ENCODE data around the gene KIT.

Gene KIT

DNA sequence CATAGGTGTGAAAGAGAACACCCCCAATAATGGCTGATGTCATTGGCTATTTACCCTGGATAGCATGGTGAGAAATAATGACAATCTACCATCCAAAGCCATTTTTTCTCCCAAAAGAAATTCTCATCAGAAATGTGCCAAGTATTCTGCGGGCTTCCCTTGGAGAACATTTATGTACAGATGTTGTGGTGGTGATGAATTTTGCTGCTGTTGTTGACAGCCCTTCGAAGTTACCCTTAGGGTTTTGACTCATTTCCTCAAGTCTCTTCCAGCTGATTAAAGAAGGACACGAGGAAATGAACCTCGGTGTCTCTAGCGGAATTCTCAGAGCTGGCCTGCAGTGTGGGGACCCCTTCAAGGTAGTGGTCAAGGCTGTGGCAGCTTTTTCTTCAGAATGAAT, 3.4 kb downstream of the KIT start:
- peak in 1 of 2 donors; percentile 9 for DNase-seq

DNA sequence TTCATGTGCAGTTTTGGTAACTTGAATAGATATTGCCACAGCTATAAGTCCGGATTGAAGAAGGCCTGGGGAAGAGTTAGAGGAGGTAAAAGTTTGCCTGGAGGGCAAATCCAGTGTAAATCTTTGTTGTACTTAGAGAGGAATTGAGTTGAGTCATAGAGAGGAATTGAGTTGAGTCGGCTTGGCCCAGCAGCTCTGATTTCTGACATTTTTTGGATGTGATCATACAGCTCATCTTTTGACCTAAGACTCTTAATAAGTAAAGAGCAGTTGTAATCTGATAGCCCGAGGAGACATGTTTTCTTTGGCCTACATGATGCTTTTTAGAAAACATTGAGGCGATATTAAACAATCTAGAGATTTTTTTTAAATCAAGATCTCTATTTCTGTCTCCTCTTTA, 3.9 kb downstream of the KIT start:
- no peak for DNase-seq

DNA sequence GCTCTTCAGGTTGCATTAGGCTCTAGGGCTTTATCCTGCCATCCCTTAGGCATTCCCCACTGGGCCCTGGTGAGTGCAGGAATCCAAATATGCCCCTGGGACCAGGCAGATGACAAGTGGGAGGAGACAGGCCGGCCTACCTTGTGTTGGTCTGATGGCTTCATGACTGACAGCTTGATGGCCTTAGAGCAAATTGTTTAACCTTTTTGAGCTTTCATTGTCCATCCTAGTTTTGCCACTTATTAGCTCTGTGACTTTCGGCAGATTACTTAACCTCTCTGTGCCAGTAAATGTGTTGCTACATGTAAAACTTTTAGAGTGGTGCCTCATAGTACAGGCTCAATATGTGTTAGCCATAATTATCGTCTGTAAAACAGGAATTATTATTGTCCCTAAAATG, 4.4 kb downstream of the KIT start:
- DNase-seq: no peak

- DNase-seq: peak; percentile 76 to 88
These were observed 5.3 kb downstream of the KIT start for GRCh38 chr4:54662901-54663585.

DNA sequence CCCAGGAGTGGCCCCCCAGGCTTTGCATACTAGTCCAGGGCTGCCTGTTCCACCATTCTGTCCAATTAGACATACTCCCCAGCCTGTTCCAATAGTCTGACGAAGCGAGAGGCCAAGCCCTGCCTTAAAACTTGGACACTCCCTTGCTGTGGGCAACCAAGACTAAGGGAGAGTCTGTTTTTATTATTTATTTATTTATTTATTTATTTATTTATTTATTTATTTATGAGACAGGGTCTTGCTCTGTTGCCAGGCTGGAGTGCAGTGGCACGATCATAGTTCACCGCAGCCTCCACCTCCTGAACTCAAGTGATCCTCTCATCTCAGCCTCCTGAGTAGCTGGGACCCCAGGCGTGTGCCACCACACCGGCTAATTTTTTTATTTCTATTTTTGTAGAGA, 6.6 kb downstream of the KIT start:
- no peak for DNase-seq

GRCh38 chr4:54668014-54668611, 10.4 kb downstream of the KIT start:
- no peak for DNase-seq

GRCh38 chr4:54669831-54670230, 12.1 kb downstream of the KIT start:
- no peak for DNase-seq

GRCh38 chr4:54675721-54676461, 18.1 kb downstream of the KIT start:
- no peak for DNase-seq

DNA sequence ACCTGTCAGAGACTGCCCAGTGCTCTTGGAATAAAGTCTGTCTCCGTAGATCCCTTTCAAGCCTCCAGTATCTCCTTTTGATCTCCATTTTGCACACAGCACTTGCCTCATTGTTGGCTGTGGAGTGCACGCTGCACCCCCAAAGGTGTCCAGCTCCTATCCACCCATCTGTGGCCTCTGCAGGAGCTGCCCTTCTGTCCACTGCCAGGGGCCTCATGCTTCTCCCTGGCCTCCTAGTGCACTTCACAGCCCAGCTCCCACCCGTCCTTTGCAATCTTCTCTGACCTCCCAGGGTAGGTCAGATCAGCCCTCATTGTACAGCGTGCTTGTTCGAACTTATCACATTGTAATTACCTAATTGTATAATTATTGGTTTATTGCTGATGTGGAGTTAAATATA, 18.9 kb downstream of the KIT start:
- no peak for DNase-seq

DNA sequence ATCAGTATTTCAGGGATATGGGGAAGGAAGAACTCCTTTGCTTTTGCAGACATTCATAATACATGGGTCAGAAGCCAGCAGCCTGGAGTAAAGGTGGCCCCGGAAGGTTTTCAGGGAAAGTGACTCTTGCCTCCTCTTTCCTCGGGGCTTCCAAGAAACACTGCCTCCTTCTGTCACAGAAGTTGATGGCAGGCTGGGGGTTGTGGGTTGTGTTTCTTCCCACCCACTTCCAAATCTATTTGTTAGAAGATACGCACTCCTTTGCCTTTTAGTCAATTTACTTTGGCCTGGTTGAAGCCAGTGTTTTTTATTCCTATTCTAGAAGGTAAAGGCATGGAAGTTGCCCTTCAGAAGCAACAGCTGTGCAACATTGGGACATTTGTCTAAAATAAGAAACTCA, 19.7 kb downstream of the KIT start:
- no peak for DNase-seq

DNA sequence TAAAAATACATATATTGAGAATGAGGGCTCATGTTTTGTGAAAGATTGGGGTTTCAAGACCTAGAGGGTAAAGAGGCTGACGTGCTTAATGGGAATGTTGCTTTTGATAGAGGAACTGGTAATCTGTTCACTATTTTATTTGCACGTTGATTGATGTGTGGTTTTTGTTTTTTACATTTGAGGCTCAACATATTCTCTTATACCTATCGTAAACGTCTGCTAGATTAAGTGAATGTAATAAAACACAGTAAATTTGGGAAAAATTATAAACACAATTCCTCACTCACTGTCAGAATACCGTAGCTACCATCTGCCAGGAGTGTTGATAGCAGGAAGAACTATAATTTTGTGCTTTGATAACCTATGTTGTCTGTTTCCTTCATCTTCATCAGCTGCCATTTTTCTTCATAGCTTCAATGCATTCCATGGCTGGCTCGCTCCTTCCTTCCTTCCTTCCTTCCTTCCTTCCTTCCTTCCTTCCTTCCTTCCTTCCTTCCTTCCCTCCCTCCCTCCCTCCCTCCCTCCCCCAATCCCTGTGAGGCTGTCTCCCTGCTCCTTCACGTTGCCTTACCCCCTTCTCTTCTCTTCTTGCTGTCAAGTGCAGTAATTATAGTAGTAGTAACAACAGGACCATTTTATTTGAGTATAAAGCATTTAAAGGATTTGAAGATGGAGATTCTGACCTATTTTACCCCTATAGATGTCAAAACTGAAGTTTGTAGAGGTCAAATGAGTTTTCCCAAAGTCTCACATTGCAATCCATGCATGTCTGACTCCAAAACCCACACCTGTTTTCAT, 20.3 kb downstream of the KIT start:
- DNase-seq: no peak

DNA sequence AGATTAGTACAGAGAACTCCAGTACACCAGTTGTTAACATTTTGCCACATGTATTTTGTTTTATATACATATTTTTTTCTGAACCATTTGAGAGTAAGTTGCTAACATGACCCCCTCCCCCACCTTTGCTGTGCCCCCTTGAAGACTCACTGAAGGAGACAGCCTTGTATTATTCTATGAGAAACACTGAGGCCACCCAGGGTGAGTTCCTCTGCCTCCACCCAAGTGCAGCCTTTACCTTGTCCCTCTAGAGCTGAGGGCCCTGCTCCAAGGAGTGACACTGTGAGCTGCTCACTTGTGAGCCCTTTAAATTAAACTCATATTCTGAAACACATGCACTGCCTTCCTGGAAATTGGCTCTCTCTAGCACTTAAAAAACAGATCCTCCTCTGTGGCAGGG, 21.1 kb downstream of the KIT start:
- no peak for DNase-seq

DNA sequence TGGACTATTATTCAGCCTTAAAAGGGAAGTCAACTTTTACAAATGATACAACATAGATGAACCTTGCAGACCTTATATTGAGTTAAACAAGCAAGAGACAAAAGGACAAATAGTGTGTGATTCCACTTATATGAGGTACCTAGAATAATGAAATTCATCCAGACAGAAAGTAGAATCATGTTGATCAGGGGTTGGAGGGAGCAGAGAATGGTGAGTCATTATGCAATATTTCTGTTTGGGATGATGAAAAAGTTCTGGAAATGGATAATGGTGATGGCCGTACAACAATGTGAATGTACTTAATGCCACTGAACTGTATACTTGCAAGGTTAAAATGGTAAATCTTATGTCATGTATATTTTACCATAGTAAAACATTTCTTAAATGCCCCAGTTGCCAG, 22.1 kb downstream of the KIT start:
- no peak for DNase-seq

GRCh38 chr4:54683616-54684346, 26.0 kb downstream of the KIT start:
- peak; percentile 61 to 69 for DNase-seq

GRCh38 chr4:54685810-54686209, 28.1 kb downstream of the KIT start:
- DNase-seq: no peak

DNA sequence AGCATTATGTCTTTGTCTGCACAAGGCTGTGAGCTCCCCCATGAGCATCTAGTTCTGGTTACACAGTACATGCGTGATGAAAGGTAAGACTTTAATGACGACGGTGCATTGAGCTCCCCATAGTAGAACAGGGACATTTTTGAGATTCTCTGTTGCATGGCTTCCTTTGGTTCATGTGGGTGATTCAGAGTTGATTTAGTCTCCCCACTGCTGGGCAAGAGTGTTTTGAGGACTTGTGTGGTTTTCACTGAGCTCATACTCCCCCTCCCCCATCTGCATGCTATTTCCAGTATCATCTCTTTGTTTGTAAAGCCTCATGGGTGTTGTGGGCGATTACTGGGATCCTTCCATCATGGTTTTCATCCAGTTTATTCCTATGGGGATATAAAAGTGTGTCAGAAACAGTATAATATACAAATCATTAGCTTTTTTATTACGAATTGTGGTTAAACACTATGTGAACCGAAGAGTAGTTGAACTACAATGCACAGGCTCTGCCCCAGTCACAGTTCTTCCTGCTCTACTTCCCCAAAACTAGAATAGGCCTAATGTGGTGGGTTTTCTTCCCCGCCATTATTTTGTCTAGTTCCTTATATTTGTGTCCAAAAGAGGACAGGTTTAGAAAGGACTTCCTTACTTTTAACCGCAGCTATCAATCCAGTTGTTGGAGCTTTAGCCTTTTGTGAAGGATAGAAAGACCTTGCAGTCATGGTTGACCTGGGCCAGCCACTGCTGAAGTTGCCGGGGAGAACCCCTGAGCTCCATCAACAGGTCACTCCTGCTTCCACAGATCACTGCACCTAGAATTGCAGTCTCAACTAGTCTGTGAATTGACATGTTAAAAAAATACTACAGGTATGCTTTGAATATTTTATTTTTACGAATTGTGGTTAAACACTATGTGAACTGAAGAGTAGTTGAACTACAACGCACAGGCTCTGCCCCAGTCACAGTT, 30.4 kb downstream of the KIT start:
- peak; percentile 64 to 74 for DNase-seq

- no peak for DNase-seq
These were observed 37.6 kb downstream of the KIT start for GRCh38 chr4:54695337-54695736.

GRCh38 chr4:54695788-54696187, 38.0 kb downstream of the KIT start:
- no peak for DNase-seq

DNA sequence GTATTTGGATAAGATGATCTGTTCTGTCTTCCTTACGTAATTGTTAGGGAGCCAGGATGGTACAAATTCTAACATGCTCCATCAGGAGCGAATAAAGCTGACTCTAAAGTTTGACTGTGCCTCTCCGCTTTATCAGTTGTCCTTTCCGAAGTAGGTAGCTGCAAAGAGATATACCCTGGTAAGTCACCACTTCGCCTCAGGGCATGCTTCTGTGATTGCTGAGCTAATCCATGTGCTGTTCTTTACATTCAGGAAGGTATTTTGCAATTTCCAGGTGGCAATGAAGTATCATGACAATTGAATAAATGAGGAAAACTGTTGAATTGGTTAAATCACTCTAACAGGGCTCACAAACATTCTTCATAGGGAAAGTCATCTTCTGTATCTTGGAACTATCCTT, 38.9 kb downstream of the KIT start:
- no peak for DNase-seq

GRCh38 chr4:54700986-54701385, 43.2 kb downstream of the KIT start:
- DNase-seq: no peak

DNA sequence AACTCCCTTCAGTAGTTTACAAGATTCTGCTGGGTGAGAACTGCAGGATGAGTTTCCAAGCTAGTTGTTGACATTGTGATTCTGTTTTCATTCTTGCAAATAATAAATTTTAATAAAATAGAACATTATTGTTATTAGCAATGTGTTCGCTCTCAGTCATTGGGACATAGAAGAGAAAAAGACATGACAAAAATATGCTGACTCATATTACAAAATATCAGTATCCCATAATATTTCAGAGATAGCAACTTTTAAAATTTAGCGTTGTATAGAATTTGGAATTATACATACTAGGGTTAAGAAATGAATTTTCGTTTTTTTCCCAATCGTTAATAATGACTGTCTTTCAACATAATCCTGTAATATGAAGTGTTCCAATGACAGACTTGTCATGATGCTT, 45.4 kb downstream of the KIT start:
- no peak for DNase-seq
